ENCODE measurements around the gene ZEB2.

ZEB2 gene

DNA sequence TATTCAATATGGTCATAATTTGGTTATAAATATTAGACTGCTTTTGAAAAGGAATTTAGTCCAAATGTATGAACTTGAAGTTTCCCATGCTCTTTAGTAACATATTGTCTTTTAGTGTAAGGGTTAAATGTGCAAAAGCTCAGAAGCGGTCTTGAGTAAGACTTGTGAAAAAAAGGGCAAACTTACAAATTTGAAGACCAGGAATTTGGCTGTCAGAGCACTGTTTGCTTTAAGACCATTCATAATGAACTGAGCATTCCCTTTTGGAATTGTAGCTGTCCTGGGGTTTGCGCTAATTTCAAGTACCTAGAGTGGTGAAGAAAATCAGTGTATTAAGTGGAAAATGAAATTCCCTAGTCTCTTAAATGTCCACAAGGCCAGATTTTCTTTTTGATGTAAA, 6.9 kb upstream of the ZEB2 start:
- DNase-seq: no peak

GRCh38 chr2:144524118-144525009, 4.4 kb upstream of the ZEB2 start:
- DNase-seq: peak; percentile 24

GRCh38 chr2:144523596-144524117, 3.7 kb upstream of the ZEB2 start:
- DNase-seq: no peak

DNA sequence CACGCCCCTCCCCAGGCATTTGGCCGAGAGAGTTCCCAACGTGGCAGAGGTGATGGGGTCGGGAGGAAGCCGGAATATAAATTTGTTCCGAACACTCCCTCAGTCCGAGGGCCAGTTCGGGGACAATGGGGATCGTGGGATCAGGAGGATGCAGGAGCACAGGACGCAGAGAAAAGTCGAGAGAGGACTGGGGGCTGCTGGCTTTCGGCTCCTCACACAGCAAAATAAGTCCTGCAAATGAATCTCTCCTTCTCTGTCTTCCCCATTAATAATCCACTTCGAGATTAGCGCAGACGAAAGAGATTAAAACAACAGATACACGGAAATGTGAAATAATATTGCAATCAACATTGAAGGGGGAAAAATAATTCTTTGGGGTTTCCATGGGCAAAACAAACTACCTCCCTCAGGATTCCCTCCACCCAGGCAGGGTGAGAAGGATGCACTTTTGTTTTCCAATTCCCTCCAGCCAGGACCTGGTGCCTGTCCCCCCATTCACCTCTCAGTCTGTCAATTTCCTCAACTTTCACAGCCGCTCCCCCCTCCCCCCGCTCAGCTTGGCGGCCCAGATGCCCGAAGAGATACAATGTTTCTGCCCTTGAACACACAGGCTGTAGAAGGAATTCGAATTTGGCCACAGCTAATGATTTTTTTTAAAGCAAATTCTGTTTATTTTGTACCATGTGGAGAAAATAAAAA, 3.1 kb upstream of the ZEB2 start:
- no peak for DNase-seq

DNA sequence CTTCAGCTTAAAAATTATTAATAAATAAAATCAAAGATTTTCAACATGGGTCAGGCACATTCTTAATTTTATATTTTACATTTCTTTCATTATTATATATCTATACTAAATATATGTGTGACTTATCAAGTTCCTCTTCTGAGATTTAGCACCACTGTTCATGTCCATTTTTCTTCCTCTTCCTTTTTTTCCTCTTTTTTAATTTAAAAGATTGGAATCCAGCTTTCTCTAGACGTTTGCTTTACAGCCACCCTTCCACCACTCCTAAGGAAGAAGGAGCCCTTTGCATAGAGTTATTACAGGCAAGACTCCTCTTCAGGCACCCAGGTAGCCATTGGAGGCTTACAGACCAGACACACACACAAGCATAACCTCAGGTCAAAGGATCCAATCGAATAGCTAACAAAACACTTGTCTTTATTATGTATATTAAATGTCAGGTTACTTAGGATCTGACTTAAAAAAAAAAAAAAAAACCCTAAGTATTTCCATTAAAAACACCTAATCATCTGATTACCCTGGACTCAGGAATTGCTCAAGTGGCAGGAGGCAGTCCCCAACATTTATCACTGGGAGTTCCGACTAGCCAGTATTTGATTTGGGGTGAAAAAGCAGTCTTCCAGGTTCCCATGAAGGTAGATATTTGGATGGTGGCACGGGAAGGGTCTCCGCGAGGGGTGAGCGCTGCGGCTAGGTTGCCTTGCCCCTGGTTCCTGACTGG, 2.4 kb upstream of the ZEB2 start:
- no peak for DNase-seq

- DNase-seq: no peak
Observed at GRCh38 chr2:144521686-144522085, 1.8 kb upstream of the ZEB2 start.

GRCh38 chr2:144520756-144521487, 1.0 kb upstream of the ZEB2 start:
- no peak for DNase-seq

GRCh38 chr2:144519597-144519933, 354 bp downstream of the ZEB2 start:
- no peak for DNase-seq

GRCh38 chr2:144518748-144519596, 947 bp downstream of the ZEB2 start:
- DNase-seq: no peak

- no peak for DNase-seq
Observed at GRCh38 chr2:144517866-144518747, 1.8 kb downstream of the ZEB2 start.

DNA sequence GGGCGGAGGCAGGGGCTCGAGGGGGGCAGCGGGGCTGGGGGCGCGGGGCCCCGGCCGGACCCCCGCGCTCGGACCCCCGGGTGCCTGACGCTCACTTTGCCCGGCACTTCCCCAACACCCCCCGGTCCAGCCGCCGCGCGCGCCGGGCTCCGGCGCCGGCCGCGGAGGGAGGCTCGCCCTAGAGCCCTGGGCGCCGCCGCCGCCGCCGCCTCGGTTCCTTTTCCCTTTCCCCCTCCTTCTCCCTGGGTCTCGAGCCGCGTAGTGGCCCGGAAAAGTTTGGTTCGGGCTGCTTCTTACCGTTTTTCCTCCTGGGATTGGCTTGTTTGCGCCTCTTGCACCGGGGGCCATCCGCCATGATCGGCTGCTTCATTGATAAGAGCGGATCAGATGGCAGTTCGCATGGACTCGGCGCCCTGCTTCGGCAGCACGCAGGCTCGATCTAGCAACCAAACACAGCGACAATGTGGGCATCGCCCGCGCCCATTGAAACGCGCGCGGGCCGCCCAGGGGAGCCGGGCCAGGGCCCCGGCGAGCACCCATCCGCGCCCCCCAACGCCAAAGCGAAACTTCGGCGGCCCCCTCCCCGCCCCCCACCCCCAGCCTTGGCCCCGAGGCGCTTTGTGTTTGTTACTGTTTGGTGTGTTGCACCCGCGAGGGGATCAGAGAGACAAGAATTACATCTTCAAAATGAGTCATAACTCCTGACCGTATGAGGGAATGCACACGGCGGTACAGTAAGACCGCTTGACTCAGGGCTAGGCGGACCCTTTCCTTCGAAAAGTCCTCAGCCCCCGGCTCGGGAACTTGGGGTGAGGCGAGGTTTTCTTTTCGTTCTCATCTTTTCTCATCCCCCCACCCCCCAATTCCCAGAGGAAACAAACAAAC, 2.7 kb downstream of the ZEB2 start:
- DNase-seq: peak; percentile 30

GRCh38 chr2:144516411-144516980, 3.4 kb downstream of the ZEB2 start:
- DNase-seq: no peak

- DNase-seq: no peak
Observed at GRCh38 chr2:144515696-144516410, 4.1 kb downstream of the ZEB2 start.

DNA sequence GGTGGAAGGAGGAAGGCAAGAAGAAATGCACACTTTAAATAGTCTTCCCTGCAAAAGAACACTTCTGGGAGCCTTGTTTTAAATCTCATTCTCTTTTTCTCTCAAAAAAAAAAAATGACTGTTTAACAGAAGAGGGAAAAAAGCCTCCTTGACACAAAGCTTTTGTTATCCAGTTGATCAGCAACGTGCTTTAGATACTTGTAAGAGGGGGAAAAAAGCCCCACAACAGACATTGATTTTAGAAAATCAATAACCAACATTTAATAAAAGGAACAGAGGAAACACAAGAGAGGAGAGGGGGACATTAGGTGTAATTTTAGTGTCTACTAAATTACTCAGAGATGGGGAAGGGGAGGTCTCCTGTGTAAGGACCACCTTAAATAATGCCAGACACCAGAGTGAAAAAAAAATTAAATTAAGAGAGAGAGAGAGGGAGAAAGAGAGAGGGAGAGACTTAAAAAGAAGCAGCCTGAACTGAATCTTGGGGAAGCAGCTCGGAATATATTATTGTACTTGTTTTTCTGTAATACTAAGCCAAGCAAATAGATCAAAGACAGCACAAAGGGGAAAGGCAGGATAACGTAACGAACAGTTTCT, 4.7 kb downstream of the ZEB2 start:
- no peak for DNase-seq

GRCh38 chr2:144514616-144515091, 5.3 kb downstream of the ZEB2 start:
- no peak for DNase-seq

DNA sequence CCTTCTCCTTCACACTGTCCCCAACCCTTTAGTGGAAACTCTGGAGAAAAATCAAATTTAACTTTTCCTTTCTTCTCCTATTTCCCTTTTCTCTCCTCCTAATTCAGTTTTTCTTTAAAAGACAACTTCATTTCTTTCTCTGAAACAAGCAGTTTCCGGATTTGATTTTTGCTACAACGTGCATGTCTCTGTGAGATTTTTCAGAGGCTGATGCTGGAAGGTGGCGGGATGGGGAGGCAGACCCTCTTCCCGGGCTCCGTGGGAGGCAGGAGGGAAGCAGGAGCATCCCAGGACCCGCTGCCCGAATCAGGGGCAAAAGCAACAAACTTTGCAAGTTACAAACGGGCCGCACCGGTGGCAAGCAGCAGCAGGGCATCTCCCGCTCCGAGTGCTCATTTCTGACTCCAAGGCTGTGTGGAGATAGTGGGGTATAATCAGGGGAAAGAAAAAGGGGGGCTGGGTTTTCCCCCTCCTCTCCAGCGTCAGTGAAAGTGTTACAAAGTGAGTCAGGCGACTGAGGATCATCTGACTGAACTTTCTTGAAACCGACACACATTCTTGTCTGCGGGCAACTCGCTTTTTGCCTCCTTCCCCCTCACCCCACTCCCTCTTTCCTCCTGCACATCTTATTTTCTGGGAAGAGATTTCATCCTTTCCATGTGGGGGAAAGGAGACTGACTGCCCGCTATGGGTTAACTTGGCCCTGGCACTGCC, 6.4 kb downstream of the ZEB2 start:
- DNase-seq: no peak

GRCh38 chr2:144512891-144513351, 7.0 kb downstream of the ZEB2 start:
- DNase-seq: no peak
